Fibroblast of lung (primary cell): ENCODE measurements around the gene DNAH9. TPM values are rescaled to one million over a fixed set of nuclear protein-coding genes. Genes with fewer than 3 reads are reported as not detected.

Experiments used
- DNase-seq, 2 donors: peaks; one replicate each; pipeline versions ENCODE4 v3.0.0 to v3.0.0-alpha.2; 2010; ENCODE audit warnings: low read depth in 2 of 2
- H2AFZ ChIP-seq: 2 replicates; pipeline ENCODE4 v1.5.1; 2012; ENCODE audit warnings: low read length, control low read depth, inconsistent platforms
- H3K27ac ChIP-seq: 2 replicates; pipeline ENCODE4 v1.5.1; 2011; ENCODE audit warnings: low read length, control low read depth; ENCODE audit not compliant: insufficient read depth
- H3K27me3 ChIP-seq: 2 replicates; pipeline ENCODE4 v1.5.1; 2011; ENCODE audit warnings: mild to moderate bottlenecking, low read length; ENCODE audit not compliant: control insufficient read depth, insufficient read depth
- H3K36me3 ChIP-seq: 2 replicates; pipeline ENCODE4 v1.5.1; 2011; ENCODE audit warnings: low read length; ENCODE audit not compliant: control insufficient read depth, insufficient read depth
- H3K4me1 ChIP-seq: 2 replicates; pipeline ENCODE4 v1.5.1; 2011; ENCODE audit warnings: low read length; ENCODE audit not compliant: control insufficient read depth, insufficient read depth; ENCODE audit errors: extremely low read depth
- H3K4me2 ChIP-seq: 2 replicates; pipeline ENCODE4 v1.5.1; 2011; ENCODE audit warnings: low read length, control low read depth; ENCODE audit not compliant: insufficient read depth; ENCODE audit errors: extremely low read depth
- H3K4me3 ChIP-seq, 4 experiments: fragments of 200-600 bp in 1 of 4; sonication (generic) in 1 of 4; replicated peaks in 1 of 4; 2 replicates each; pipeline ENCODE4 v1.5.1; 2011 to 2016; ENCODE audit warnings: low read length in 4 of 4, low read depth in 3 of 4, mild to moderate bottlenecking in 3 of 4, control low read depth in 2 of 4, inconsistent platforms in 1 of 4, mixed read lengths in 1 of 4; ENCODE audit not compliant: insufficient read depth in 1 of 4; ENCODE audit errors: control extremely low read depth in 1 of 4
- H3K79me2 ChIP-seq: 2 replicates; pipeline ENCODE4 v1.5.1; 2012; ENCODE audit warnings: mild to moderate bottlenecking, low read length, inconsistent platforms; ENCODE audit not compliant: control insufficient read depth, insufficient read depth
- H3K9ac ChIP-seq: 2 replicates; pipeline ENCODE4 v1.5.1; 2011; ENCODE audit warnings: mild to moderate bottlenecking, low read length, control low read depth; ENCODE audit not compliant: insufficient read depth
- H3K9me3 ChIP-seq: 2 replicates; pipeline ENCODE4 v1.5.1; 2012; ENCODE audit warnings: low read depth, low read length; ENCODE audit not compliant: control insufficient read depth, insufficient read depth
- H4K20me1 ChIP-seq: 2 replicates; pipeline ENCODE4 v1.5.1; 2011; ENCODE audit warnings: low read length; ENCODE audit not compliant: control insufficient read depth, insufficient read depth; ENCODE audit errors: extremely low read depth
- CTCF ChIP-seq, 2 donors: IDR thresholded peaks in 1 of 2; conservative IDR thresholded peaks in 1 of 2; 1 replicate in 1 of 2; 2 replicates in 1 of 2; pipeline ENCODE4 v1.5.1; 2011 to 2012; ENCODE audit warnings: low read length in 2 of 2, control low read depth in 1 of 2, inconsistent platforms in 1 of 2, low read depth in 1 of 2, mild to moderate bottlenecking in 1 of 2
- EZH2 ChIP-seq: IDR thresholded peaks from 2 replicates; pipeline ENCODE4 v1.5.1; 2012; ENCODE audit warnings: low read length, control low read depth, mild to moderate bottlenecking; ENCODE audit errors: missing control alignments
- polyA plus RNA-seq, 2 donors: library from polyadenylated mRNA; depleted of rRNA in 1 of 2; stranded (reverse) in 1 of 2; unstranded in 1 of 2; fragments of >200 nt; gene quantifications; 2 replicates each; pipeline ENCODE4 v1.2.1, GENCODE V29; 2011 to 2012; ENCODE audit warnings: missing spikeins in 1 of 2
- total RNA-seq: library from RNA; depleted of rRNA; stranded (reverse); fragments of >200 nt; gene quantifications from 2 replicates; pipeline ENCODE4 v1.2.1, GENCODE V29; 2014

Gene DNAH9
- total and polyA plus RNA-seq, 2 donors (not counting 1 experiment from before 2014, with no cell fraction given) = not detected

GRCh38 chr17:11558681-11559234 lies 39.5 kb upstream of the DNAH9 start:
- no peak overlapping the region for H3K27ac ChIP-seq
- TF ChIP-seq CTCF (conservative IDR thresholded peaks at IDR 0.05 in 1 of 2, IDR thresholded peaks at IDR 0.05 in 1 of 2; ENCODE audit: low read depth in 1 of 2, low read length in 2 of 2) (no peak), EZH2 (no peak)

DNA sequence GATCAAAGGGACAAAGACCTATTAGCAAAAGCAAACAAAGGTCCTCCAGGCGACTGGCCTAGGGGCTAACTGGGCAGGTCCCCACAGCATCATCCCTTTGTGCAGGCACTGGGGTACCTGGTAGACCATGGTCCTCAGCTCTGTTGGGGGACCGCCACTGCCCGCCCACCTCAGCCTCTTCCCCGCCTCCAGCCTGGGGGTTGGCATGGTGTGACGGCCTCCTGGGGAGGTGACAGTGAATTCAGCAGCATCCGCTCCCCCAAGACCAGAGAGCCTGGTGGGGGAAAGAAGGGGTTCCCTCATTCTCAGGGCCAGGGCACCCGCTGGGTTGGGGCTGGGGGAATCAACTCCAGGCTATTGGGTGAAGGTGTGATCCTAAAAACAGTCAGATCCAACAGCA lies 38.7 kb upstream of the DNAH9 start:
- H3K27me3 ChIP-seq = no peaks in the 10 kb centered on the region
- no peaks in the 10 kb centered on the region for H4K20me1 ChIP-seq
- DNase-seq = no peak
- H3K4me3 ChIP-seq = no peak overlapping the region
- H3K4me1 ChIP-seq = no peaks in the 10 kb centered on the region
- H3K4me2 ChIP-seq = no peak overlapping the region
- no peak overlapping the region for H3K9ac ChIP-seq
- H3K27ac ChIP-seq = no peak overlapping the region
- H2AFZ ChIP-seq = no peak overlapping the region
- TF ChIP-seq EZH2 (no peak), CTCF (conservative IDR thresholded peaks at IDR 0.05 in 1 of 2, IDR thresholded peaks at IDR 0.05 in 1 of 2; ENCODE audit: low read depth in 1 of 2, low read length in 2 of 2) (no peak)
- H3K79me2 ChIP-seq = no peaks in the 10 kb centered on the region
- no peaks in the 10 kb centered on the region for H3K36me3 ChIP-seq
- no peaks in the 10 kb centered on the region for H3K9me3 ChIP-seq

More at GRCh38 chr17:11558681-11559234, 39.5 kb upstream of the DNAH9 start:
- Histone ChIP-seq H3K79me2 (no peaks in the 10 kb centered on the region), H3K9ac (no peak overlapping the region), H3K4me1 (no peaks in the 10 kb centered on the region), H2AFZ (no peak overlapping the region), H4K20me1 (no peaks in the 10 kb centered on the region), H3K4me2 (no peak overlapping the region), H3K36me3 (no peaks in the 10 kb centered on the region), H3K9me3 (no peaks in the 10 kb centered on the region), H3K4me3 (no peak overlapping the region), H3K27me3 (no peaks in the 10 kb centered on the region)
- no peak for DNase-seq

DNA sequence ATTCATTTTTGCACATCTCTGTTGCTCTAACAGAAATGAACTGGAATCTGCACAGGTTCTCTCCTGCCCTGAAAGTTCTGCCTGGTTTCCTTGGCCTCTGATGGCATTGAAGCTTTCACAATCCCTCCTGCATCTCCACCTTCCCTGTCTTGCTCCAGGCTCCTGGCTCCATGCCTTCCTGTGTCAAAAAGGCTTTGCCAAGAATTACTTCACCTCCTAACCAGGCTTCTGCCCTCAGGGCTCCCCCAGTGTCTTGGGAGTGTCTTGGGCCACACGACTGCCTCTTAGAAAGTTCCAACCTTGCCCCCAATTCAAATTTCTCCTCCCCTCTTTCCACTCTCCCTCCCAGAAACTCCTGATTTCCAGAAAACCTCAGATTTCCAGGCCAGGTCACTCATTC lies 37.0 kb upstream of the DNAH9 start:
- no peak overlapping the region for H3K27ac ChIP-seq
- H3K4me1 ChIP-seq = no peaks in the 10 kb centered on the region
- no peaks in the 10 kb centered on the region for H3K79me2 ChIP-seq
- H3K4me3 ChIP-seq = no peak overlapping the region
- H3K9me3 ChIP-seq = no peaks in the 10 kb centered on the region
- no peak for TF ChIP-seq CTCF (conservative IDR thresholded peaks at IDR 0.05 in 1 of 2, IDR thresholded peaks at IDR 0.05 in 1 of 2; ENCODE audit: low read depth in 1 of 2, low read length in 2 of 2)
- TF ChIP-seq EZH2 = no peak
- no peak for DNase-seq
- no peaks in the 10 kb centered on the region for H4K20me1 ChIP-seq
- H2AFZ ChIP-seq = no peak overlapping the region
- H3K36me3 ChIP-seq = no peaks in the 10 kb centered on the region
- no peak overlapping the region for H3K4me2 ChIP-seq
- H3K9ac ChIP-seq = no peak overlapping the region
- no peaks in the 10 kb centered on the region for H3K27me3 ChIP-seq
